Embryonic facial prominence (tissue), 1 donor: Measurements from ENCODE around the gene EGFL6.
A peak's percentile ranks its signal among the peaks of the same experiment; 100 is the strongest.
"Not testable (repeated sequence)": the region's sequence is repeated elsewhere in the genome, so short reads cannot be mapped to it uniquely, and the experiment has no call there.

Experiments
- DNase-seq: peaks from one replicate; pipeline ENCODE4 v3.0.0-alpha.2; 2016; ENCODE audit errors: extremely low spot score

The EGFL6 gene

GRCh38 chrX:13597874-13598273, 28.5 kb downstream of the EGFL6 start:
- no peak for DNase-seq

GRCh38 chrX:13598877-13599276, 29.5 kb downstream of the EGFL6 start:
- DNase-seq = no peak

- no peak for DNase-seq
Observed at GRCh38 chrX:13599491-13599890, 30.1 kb downstream of the EGFL6 start.

GRCh38 chrX:13605611-13606010, 36.2 kb downstream of the EGFL6 start:
- no peak for DNase-seq

- DNase-seq = no peak
Observed at GRCh38 chrX:13607331-13607995, 38.1 kb downstream of the EGFL6 start.

- DNase-seq = no peak
Observed at GRCh38 chrX:13607996-13608365, 38.6 kb downstream of the EGFL6 start.

GRCh38 chrX:13614154-13614553, 44.8 kb downstream of the EGFL6 start:
- no peak for DNase-seq

- DNase-seq = no peak
Observed at GRCh38 chrX:13620207-13620606, 50.8 kb downstream of the EGFL6 start.

- no peak for DNase-seq
Observed at GRCh38 chrX:13622401-13622964, 53.1 kb downstream of the EGFL6 start.

- DNase-seq = no peak
Observed at GRCh38 chrX:13627306-13627705, 57.9 kb downstream of the EGFL6 start.

GRCh38 chrX:13637224-13637623, 67.8 kb downstream of the EGFL6 start:
- not testable (repeated sequence) for DNase-seq

- DNase-seq = no peak
Observed at GRCh38 chrX:13638021-13638420, 68.6 kb downstream of the EGFL6 start.

GRCh38 chrX:13638826-13639225, 69.4 kb downstream of the EGFL6 start:
- DNase-seq = no peak

GRCh38 chrX:13641684-13642083, 72.3 kb downstream of the EGFL6 start:
- DNase-seq = not testable (repeated sequence)

- no peak for DNase-seq
Observed at GRCh38 chrX:13645464-13646153, 76.2 kb downstream of the EGFL6 start.

- DNase-seq = no peak
Observed at GRCh38 chrX:13646154-13646549, 76.8 kb downstream of the EGFL6 start.

GRCh38 chrX:13647709-13648212, 78.4 kb downstream of the EGFL6 start:
- no peak for DNase-seq

- not testable (repeated sequence) for DNase-seq
Observed at GRCh38 chrX:13648336-13648735, 78.9 kb downstream of the EGFL6 start.

- peak; percentile 22 for DNase-seq
Observed at GRCh38 chrX:13649838-13650237, 80.4 kb downstream of the EGFL6 start.

- DNase-seq = no peak
Observed at GRCh38 chrX:13650318-13650717, 80.9 kb downstream of the EGFL6 start.

GRCh38 chrX:13651150-13651549, 81.7 kb downstream of the EGFL6 start:
- DNase-seq = no peak

- no peak for DNase-seq
Observed at GRCh38 chrX:13652287-13652793, 82.9 kb downstream of the EGFL6 start.
